Fibroblast of skin of left biceps (primary cell): Measurements from ENCODE around the gene RIN2.
A peak's percentile ranks its signal among the peaks of the same experiment; 100 is the strongest.

ENCODE experiments used
- DNase-seq, 2 experiments: peaks; one replicate each; pipeline ENCODE4 v3.0.0-alpha.2; 2013; ENCODE audit warnings: low read depth in 2 of 2

RIN2 gene

DNA sequence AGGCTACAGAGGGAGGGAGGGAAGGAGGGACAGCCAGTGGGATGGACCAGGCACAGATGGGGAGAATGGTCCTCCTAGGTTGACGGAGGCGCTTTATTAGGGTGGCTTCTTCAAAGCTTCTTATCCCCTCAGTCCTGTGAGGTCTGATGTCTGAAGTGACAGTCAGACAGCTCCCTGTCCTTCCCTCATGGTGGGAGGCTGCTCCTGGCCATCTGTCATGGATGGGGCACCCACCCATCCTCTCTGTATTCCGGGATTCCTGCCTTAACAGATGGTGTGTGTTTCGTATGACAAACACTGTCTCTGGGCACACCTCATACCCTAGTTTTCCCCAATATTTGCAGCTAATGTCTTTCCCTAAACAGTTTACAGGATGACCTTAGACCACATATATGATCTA, 7.9 kb downstream of the RIN2 start:
- no peak for DNase-seq

DNA sequence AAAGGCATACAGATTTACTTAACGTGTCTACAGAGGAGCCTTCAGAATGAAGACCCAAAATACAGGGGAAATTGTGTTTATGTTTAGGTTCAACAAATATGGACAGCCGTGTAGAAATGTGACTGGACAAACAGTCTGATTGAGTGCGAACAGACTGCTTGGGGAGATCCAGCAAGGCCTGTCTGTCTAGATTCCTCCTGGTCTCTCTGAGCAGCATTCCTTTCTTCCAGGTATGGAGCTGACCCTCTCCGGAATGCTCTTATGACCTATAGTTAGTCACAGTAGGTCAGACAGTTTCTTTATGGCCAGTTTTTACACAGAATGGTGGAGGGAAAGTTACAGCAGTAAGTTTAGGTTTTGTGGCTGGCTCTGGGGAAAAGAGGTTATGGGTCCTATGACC, 9.0 kb downstream of the RIN2 start:
- no peak for DNase-seq

DNA sequence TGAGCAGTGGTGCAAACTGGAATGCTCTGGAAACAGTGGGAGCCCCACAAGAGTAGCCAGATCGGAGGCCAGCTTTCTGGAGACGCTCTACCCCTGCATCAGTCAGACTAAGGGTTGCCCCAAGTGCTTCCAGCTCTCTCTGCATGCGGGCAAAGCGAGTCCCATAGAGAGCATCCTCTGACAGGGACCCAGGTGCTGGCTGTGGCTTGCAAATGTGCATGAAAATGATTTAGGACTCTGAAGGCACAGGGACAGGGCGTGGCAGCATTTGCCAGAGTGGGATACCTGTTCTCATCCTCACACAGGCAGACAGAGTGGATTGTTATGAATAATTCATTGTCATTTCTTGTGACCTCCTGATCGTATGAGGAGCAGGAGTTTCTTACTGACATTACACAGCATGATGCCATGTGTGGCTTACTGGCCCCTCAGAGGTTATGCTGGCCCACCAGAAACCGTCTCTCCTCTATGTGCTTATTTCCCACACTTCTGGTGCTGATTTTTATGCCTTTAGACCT, 10.3 kb downstream of the RIN2 start:
- no peak for DNase-seq

DNA sequence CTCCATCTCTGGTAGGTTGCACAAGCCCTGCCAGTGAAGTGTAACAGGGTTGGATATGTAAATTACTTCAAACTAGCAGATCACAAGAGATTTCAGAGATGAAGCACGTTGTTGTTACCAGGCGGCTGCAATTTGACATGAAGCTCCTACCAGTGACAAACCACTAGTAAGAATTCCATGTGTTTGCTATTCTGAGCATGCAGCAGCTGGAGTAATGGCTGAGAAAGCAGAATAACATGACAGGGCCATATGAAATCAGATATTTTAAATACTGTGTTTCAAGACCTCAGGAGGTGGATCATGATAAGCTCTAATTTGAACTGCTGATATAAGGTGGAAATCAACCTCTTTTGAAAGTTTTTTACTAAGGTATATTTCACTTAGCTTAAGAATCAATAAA, 11.4 kb downstream of the RIN2 start:
- no peak for DNase-seq

DNA sequence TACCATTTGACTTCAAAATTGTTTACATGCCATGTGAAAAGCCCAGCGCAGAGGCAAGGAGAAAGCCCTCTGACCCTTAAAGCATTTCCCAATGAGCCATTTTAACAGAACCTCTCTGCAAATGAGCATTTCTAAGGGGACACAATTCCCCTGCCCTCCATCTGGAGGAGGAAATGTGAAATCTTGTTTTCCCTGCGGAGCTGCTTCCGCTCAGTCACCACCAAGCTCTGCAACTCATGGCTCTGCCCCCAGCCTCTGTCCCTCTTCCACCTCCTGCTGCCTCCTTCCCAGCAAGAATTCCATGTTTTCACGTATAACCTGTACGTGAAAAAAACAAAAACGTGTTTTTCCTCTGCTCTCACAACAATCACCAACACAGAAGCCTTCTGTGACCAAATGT, 12.3 kb downstream of the RIN2 start:
- no peak for DNase-seq

DNA sequence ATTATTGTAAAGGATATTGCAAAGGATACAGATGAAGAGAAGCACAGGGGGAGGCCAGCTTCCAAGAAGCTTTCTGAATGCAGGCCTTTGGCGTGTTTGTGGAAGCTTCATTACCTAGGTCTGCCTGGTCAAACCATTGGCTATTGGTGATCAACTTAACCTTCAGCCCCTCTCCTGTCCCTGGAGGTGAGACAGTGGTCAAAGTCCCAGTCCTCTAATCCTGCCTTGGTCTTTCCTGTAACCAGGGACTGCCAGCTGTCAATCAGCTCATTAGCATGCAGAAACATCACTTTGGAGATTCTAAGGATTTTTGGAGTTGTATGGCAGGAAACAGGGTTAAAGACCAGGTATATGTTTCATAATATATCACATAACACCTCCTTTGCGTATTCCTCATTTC, 13.0 kb downstream of the RIN2 start:
- DNase-seq: no peak

DNA sequence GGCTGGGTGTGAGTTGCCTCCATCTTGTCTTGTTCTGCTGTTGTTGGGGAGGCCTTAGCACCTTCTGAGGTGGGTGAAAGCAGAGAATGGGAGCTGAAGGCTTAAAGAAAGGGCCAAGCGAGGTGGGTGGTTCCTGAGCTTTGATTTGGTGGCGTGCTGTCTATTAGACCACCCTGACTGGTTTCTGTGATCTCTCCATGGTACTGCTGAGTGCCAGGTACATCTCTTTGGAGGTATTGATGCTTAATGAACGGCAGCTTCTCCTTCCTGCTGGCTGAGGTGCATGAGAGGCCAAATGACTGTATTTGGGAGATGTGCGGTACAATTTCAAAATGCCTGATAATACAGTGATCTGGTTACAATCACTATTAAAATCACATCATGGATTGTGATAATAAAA, 15.4 kb downstream of the RIN2 start:
- no peak for DNase-seq

DNA sequence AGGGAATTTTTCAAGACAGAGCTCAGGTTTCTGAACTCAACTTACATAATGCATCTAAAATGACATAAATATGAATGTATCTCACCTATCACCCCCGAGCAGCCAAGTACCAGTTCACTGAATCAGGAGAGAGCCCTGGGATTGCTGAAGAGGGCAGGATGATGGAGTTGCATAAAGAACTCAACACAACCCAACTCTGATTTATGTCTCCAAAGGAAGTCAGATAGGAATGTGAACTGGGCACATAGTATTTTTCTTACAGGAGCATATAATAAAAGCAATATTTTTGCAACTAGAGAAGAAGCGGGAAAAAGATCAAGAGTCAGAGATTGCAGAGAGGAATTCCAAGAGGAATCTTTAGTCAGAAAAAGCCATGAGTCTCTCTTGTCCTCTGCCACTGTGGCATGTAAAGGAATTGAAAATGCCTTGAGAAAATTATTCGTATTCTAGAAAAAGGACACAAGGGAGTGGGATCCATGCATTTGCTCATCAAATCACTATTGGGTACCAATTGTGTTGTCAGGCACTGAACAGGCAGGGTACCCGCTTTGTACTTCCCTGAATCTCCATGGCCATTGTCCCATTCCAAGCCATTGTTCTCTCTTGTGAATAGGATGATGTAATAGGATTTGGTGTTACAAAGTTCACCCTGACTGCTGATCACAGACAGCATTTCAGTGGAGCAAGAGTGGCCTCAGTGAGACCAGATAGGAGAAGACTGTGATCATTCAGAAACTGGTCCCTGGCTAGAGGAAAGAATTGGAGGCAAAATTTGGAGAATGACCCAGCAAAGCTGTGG, 16.3 kb downstream of the RIN2 start:
- DNase-seq: no peak

DNA sequence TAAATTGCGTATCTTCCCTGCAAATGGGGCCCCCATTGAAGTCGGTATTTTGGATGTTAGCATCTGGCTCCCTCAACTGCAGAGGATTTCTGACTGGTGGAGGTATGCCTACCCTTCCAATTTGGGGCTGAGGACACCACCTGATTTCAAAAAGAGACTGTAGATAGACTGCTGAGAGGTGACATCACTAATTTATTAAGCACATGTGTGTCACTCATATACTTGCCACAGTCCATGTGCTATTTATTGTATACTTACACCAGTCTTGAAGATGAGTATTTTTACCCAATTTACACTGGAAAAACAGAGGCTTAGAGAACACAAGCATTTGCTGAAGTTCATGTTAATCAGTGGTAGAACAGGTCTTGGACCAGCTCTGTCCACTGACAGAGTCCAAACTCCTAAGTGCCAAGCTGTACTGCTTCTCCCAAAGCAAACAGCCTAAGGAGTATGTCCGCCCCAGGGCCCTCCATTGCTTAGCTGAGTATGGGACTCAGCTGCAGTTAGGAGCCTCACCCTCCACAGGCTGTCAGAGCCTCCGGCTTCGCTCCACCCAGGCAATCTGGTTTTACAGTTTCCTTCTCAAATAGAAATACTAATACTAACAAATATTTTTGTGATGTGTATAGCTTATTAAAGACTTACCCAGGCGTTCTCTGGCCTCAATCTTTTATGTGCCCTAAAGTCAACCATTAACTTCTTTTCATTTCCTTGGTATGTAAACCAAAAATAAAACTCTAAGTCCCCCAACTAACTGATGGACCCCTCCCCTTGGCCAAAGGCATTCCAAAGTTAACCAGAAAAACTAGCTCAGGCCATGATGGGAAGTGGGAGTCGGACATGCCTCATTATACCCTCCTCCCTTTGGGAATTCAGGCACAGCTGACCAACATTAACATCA, 17.5 kb downstream of the RIN2 start:
- DNase-seq: no peak

DNA sequence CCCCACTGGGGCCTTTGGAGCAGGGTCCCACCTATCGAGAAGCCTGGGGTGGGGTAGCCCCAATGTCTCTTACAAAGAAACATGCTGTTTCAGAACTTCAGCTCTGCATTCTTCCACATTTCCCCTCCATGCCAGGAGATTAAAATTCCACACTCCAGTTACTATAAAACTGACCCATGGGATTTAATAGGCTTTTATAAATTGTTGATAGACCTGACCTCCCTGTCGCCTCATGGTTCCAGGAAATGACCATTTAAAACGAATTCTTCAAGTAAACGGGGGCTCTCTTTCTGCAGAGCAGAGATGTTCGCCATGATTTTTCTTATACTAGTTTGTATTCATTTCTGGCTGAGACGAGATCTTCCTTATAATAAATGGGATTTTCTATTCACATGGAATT, 19.3 kb downstream of the RIN2 start:
- DNase-seq: no peak

DNA sequence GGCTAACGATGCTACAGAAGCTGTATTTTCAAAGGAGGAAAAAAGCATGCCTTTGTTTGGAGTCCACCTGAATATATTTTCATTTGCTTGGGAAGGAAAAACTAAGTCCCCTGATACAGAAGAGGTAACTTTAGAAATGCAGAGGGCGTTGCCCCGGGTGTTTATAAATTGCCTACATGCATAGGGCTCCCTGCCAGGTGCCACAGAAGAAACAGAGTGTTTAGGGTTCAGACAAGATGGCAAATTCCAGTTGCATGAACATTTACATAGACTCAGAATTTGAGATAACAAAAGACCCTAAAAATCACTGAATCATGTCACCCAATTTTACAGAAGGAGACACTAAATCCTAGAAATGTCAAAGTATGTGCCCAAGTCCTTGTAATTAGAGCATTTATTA, 19.9 kb downstream of the RIN2 start:
- no peak for DNase-seq

DNA sequence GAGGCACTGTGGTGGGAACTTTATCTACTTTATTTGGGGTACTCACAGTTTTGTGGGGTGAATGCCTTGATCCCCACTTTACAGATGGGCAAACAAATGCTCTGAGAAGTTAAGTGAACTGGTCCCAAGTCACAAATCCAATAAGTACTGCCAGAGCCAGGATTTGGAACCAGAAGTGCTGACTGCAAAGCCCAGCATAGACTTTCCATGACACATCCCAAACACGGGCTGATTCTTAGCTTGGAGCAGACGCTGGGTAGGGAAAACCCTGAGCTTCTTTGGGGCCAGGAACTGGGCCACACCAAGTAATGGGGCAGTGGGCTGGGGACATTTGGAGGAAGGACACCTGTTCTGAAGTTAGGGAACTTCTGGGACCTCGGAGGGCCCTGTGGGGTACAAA, 20.3 kb downstream of the RIN2 start:
- no peak for DNase-seq

DNA sequence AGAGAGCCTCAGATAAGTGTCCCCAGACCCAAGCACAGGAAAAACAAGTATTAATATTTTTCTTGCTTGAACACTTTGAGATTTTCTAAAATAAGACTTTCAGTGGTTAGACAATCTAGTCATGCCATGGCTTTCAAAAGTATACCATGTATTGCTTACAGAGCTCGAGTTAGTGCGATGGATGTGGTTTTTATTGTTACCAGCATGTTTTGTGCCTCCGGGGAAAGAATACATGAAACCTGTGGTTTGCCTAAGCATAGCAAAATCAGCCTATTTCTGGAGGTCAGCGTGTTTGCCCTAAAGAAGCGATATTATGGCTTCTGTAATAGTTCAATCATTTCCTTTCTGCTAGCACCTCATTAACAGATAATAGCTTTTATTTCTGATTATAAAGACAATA, 21.6 kb downstream of the RIN2 start:
- no peak for DNase-seq

DNA sequence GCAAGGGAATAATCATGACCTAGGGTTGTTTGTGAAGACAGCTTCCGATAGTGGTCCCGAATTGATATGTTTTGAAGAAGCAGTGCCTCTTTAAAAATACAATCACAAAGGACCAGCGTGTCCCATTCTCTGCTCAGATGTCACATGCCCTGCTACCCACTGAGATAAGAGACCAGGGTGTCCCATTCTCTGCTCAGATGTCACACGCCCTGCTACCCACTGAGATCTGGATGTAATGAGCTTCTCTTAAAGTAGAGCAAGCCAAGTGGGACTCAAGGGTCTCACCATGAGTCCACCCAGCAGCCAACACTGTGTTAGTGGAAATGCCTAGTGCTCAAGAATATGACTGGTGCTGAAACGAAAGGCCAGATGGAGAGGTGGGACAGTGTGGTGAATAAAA, 22.2 kb downstream of the RIN2 start:
- no peak for DNase-seq

DNA sequence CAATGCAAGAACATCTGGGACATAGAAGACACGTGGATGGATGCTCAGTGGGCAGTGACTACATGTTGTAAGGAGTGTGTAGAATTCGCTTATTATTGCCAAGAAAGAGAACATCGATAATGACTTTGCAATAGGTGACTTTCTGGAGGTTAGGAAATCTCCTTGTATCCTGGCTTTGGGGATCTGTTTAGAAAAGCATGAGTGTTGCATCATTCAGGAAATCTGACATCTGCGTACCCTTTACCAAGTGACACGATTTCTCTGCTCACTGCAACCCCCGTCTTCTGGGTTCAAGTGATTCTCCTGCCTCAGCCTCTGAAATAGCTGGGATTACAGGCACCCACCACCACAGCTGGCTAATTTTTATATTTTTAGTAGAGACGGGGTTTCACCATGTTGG, 23.2 kb downstream of the RIN2 start:
- no peak for DNase-seq

DNA sequence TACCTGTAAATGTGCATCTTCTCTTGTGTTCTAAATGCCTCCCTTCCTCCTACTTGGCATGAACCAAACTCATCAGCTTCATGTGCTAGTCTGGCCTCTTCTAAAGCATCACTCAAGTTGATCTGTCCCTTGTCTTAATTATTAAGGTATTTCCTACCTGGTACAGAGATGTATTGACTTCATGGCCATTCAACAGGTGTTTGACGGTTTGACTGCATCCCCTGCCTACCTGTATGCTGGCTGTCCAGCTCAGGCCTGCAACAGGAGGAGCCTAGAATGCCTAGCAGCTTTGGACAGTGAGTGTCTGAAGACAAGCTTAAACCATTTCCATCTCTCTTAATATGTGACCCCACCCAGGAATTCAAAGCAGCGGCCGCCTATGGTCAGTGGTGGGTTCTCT, 24.6 kb downstream of the RIN2 start:
- DNase-seq: no peak

DNA sequence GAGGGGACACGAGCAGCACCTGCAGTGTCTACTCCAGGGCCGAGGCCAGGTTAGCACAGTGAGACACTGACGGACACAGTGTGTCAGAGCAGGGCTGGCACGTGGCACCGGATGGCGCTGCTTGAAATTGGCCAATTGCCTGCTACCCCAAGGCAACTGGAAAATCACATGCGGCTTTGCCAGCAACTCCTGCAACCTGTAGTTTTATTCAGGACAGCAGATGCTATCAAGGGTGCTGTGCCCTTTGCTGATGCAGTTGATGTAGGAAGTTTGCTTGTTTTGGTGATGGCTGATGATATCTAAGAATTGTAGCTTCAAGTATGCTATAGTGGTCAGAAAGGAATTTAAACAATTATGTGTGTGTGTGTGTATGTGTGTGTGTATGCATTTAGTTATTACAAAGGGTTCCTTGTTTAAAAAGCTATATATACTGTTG, 25.9 kb downstream of the RIN2 start:
- peak; percentile 34 to 53 for DNase-seq

DNA sequence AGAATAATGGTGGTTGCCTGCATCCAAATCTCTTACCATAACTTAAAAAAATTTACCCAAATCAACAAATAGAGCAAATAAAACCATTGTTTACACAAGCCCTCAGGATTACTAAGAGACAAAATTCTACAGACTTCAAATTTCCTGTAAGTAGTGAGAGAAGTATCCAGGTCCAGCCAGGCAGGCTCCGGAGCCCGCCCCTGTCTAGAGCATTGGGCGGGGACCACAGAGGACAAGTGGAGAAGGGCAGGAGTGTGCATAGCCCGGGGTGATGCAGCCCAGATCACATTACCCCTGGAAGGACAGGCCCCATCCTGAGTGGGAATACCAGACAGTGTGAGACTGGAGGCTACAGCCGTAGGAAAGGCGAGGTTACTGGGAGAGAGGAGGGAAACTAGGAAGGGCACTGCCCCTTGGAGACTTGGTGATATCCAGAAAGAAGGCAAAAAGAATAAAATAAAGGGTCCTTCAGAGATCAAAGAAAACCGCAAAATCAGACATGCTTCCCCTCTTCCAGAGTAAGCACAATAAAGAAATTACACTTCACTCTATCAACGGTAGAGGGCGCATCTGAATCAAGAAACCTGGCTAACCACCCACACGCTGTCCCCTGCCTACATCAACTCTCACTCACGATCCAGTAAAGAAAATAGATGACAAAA, 26.6 kb downstream of the RIN2 start:
- peak in 1 of 2 experiments; percentile 47 for DNase-seq

DNA sequence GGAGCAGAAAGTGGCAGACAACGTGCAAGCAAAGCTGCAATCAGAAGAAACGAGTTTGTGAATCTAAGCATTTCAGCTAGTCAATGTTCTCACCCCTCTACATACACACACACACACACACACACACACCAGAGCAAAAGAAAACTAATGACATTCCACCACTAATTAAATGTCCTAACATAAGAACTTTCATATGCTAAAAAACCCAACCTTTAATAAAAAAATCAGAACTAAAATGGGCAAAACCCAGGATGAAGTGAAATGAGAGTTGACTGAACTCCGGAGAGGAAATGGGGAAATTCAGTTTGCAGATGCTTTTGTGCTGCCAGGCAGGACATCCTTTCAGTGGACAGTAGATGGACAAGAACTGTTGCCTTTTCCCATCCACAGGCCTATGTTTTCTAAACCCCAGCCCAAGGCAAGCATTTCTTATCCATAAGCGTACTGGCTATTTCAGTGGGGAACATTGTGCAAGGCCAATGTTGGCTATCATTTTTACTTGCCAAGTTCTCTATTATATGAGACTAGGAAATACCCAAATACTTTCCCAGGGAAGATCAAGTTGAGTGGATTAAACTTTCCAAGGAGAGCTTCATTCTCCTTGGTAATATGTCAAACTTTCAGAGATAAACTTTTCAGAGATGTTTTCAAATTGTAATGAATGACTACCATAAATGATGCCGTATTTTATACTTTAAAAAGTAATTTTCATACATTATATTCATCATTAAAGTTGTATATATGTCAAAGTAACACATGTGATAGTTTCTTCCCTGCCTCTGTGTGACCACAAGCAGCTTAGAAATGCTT, 27.3 kb downstream of the RIN2 start:
- DNase-seq: no peak

DNA sequence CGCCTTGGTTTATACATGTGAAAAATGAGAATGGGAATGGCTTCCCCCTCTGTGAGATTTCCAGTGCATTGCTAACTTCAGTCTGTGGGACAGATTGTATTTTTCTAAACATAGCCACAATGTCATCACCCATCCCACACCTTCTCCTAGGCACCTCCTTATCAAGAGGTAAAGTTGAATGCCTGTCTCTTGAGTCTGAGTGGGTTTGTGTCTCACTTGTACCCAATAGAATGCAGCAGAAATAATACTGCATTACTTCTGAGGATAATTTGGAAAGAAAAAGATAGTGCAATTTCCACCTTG, 27.9 kb downstream of the RIN2 start:
- DNase-seq: peak; percentile 87 to 92

DNA sequence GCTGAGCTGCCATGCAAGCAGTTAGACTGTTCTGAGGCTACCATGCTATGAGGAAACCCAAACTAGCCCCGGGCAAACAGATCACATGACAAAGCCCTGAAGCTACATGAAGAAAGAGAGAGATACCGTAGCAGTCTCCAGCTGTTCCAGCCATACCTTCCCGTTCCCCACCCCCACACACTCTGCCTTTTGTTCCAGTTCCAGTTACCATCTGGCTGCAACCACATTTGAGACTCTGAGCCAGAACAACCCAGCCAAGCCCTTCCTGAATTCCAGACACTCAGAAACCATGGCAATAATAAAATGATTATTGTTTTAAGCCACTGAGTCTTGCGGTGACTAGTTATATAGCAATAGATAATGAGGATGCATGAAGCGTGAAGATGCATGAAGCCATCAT, 28.3 kb downstream of the RIN2 start:
- DNase-seq: peak; percentile 83 to 86

DNA sequence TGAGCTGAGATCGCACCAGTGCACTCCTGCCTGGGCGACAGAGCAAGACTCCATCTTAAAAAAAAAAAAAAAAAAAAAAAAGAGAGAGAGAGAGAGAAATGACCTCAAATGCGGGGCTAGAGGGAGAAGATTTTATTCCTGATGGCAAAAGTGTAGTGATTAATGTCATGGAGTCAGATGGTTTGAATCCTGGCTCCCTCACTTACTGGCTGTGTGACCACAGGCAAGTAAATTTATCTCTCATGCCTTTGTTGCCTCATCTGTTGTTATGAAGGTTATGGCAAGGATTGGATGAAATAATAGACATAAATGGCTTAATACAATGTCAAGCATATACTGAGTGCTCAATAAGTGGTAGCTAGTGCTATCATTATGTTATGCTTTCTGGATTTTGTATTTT, 29.3 kb downstream of the RIN2 start:
- no peak for DNase-seq
